GM18951 (cell line): Measurements from ENCODE around the gene PCP4.

Experiments used
- POLR2A ChIP-seq: IDR thresholded peaks from 4 replicates; pipeline ENCODE4 v1.6.1; 2011; ENCODE audit warnings: mild to moderate bottlenecking; ENCODE audit not compliant: insufficient read length, insufficient read depth; ENCODE audit errors: extremely low read depth
- in situ Hi-C: fragments of 300-500 bp; cut with MboI; formaldehyde crosslinking; loops from one replicate; pipeline ENCODE4 v1.12.0; 2022; ENCODE audit warnings: low sequenced_read_pairs, mixed read lengths, inconsistent platforms; ENCODE audit not compliant: unreplicated experiment

Gene PCP4

GRCh38 chr21:39952265-39952664 is 85.0 kb downstream of the PCP4 start:
- in situ Hi-C loops = no loop called here

GRCh38 chr21:39954570-39954969 is 87.3 kb downstream of the PCP4 start:
- TF ChIP-seq POLR2A = no peak
- in situ Hi-C loops = no loop called here

More at GRCh38 chr21:39952265-39952664, 85.0 kb downstream of the PCP4 start:
- TF ChIP-seq POLR2A = no peak

GRCh38 chr21:39955326-39955725 is 88.1 kb downstream of the PCP4 start:
- in situ Hi-C loops = no loop called here
- no peak for TF ChIP-seq POLR2A

GRCh38 chr21:39956586-39956985 is 89.3 kb downstream of the PCP4 start:
- no peak for TF ChIP-seq POLR2A
- in situ Hi-C loops = no loop called here

- in situ Hi-C loops = no loop called here
- no peak for TF ChIP-seq POLR2A
Observed at GRCh38 chr21:39958731-39959130, 91.5 kb downstream of the PCP4 start.

GRCh38 chr21:39961251-39961650 is 94.0 kb downstream of the PCP4 start:
- in situ Hi-C loops = no loop called here
- no peak for TF ChIP-seq POLR2A

- TF ChIP-seq POLR2A = no peak
- in situ Hi-C loops = no loop called here
Observed at GRCh38 chr21:39965026-39965425, 97.8 kb downstream of the PCP4 start.

GRCh38 chr21:39966786-39967185 is 99.5 kb downstream of the PCP4 start:
- no peak for TF ChIP-seq POLR2A
- in situ Hi-C loops = no loop called here

- TF ChIP-seq POLR2A = no peak
- in situ Hi-C loops = no loop called here
Observed at GRCh38 chr21:39968010-39968409, 100.8 kb downstream of the PCP4 start.

- TF ChIP-seq POLR2A = no peak
- in situ Hi-C loops = no loop called here
Observed at GRCh38 chr21:39969691-39970364, 102.6 kb downstream of the PCP4 start.

GRCh38 chr21:39971956-39972355 is 104.7 kb downstream of the PCP4 start:
- in situ Hi-C loops = no loop called here
- no peak for TF ChIP-seq POLR2A

- in situ Hi-C loops = no loop called here
Observed at GRCh38 chr21:39972471-39972870, 105.2 kb downstream of the PCP4 start.

GRCh38 chr21:39972976-39973770 is 105.9 kb downstream of the PCP4 start:
- TF ChIP-seq POLR2A = no peak
- in situ Hi-C loops = no loop called here

More at GRCh38 chr21:39972471-39972870, 105.2 kb downstream of the PCP4 start:
- TF ChIP-seq POLR2A = no peak

- no peak for TF ChIP-seq POLR2A
- in situ Hi-C loops = no loop called here
Observed at GRCh38 chr21:39976800-39977199, 109.6 kb downstream of the PCP4 start.
